SK-N-SH treated with all-trans-retinoic acid at 6 μM for 48 hours (cell line): ENCODE data around the gene SMARCC1.

Source experiments
- ATAC-seq: fragments of 200-7000 bp; cut with Tn5 transposase; 3 replicates; pipeline ENCODE4 v1.9.1; 2020; ENCODE audit warnings: mild to moderate bottlenecking, moderate library complexity
- ARNTL ChIP-seq: fragments of 450-650 bp; formaldehyde crosslinking; IDR thresholded peaks from 2 replicates; pipeline ENCODE4 v1.5.0; 2020; ENCODE audit warnings: low read depth, mild to moderate bottlenecking, moderate library complexity, borderline replicate concordance
- BACH2 ChIP-seq: fragments of 250-450 bp; sonication (Bioruptor Pico); IDR thresholded peaks from 2 replicates; pipeline ENCODE4 v1.9.0; 2021; ENCODE audit warnings: mild to moderate bottlenecking, borderline replicate concordance
- CSDC2 ChIP-seq: fragments of 250-450 bp; sonication (Bioruptor Pico); IDR thresholded peaks from 2 replicates; pipeline ENCODE4 v1.5.0; 2020; ENCODE audit warnings: mild to moderate bottlenecking, moderate library complexity
- CSRNP3 ChIP-seq: fragments of 250-450 bp; sonication (Bioruptor Pico); IDR thresholded peaks from 2 replicates; pipeline ENCODE4 v1.5.1; 2021; ENCODE audit warnings: mild to moderate bottlenecking, moderate library complexity
- ESRRG ChIP-seq: fragments of 250-450 bp; sonication (Bioruptor Pico); IDR thresholded peaks from 2 replicates; pipeline ENCODE4 v1.6.1; 2021; ENCODE audit warnings: mild to moderate bottlenecking
- GLIS3 ChIP-seq: fragments of 250-450 bp; sonication (Bioruptor Pico); IDR thresholded peaks from 2 replicates; pipeline ENCODE4 v1.5.0; 2020; ENCODE audit warnings: mild to moderate bottlenecking, moderate library complexity
- ISL1 ChIP-seq: fragments of 250-450 bp; sonication (Bioruptor Pico); IDR thresholded peaks from 2 replicates; pipeline ENCODE4 v2.1.2; 2022; ENCODE audit warnings: mild to moderate bottlenecking, moderate library complexity
- OSR1 ChIP-seq: fragments of 250-450 bp; sonication (Bioruptor Pico); IDR thresholded peaks from 2 replicates; pipeline ENCODE4 v1.8.0; 2022; ENCODE audit warnings: moderate library complexity, mild to moderate bottlenecking, inconsistent platforms
- PATZ1 ChIP-seq: fragments of 250-450 bp; sonication (Bioruptor Pico); IDR thresholded peaks from 2 replicates; pipeline ENCODE4 v1.8.0; 2020; ENCODE audit warnings: mild to moderate bottlenecking, moderate library complexity, borderline replicate concordance
- RARB ChIP-seq: fragments of 250-450 bp; sonication (Bioruptor Pico); IDR thresholded peaks from 2 replicates; pipeline ENCODE4 v1.8.0; 2021; ENCODE audit warnings: mild to moderate bottlenecking, moderate library complexity
- SNAI2 ChIP-seq: fragments of 250-450 bp; sonication (Bioruptor Pico); IDR thresholded peaks from 2 replicates; pipeline ENCODE4 v1.5.0; 2020; ENCODE audit warnings: mild to moderate bottlenecking, moderate library complexity
- TCF4 ChIP-seq: fragments of 250-450 bp; sonication (Bioruptor Pico); IDR thresholded peaks from 2 replicates; pipeline ENCODE4 v1.8.0; 2021; ENCODE audit warnings: mild to moderate bottlenecking, moderate library complexity, borderline replicate concordance
- TOX ChIP-seq: fragments of 250-450 bp; sonication (Bioruptor Pico); IDR thresholded peaks from 2 replicates; pipeline ENCODE4 v1.8.0; 2021; ENCODE audit warnings: mild to moderate bottlenecking, moderate library complexity, borderline replicate concordance
- TSHZ2 ChIP-seq: fragments of 250-450 bp; sonication (Bioruptor Pico); IDR thresholded peaks from 2 replicates; pipeline ENCODE4 v1.5.0; 2020; ENCODE audit warnings: mild to moderate bottlenecking, moderate library complexity
- ZC3H10 ChIP-seq: fragments of 250-450 bp; sonication (Bioruptor Pico); IDR thresholded peaks from 2 replicates; pipeline ENCODE4 v1.5.1; 2021; ENCODE audit warnings: mild to moderate bottlenecking, moderate library complexity
- ZFP3 ChIP-seq: fragments of 250-450 bp; sonication (Bioruptor Pico); IDR thresholded peaks from 2 replicates; pipeline ENCODE4 v1.5.0; 2020; ENCODE audit warnings: mild to moderate bottlenecking, moderate library complexity
- ZFP30 ChIP-seq: fragments of 450-650 bp; formaldehyde crosslinking; IDR thresholded peaks from 2 replicates; pipeline ENCODE4 v1.5.0; 2022; ENCODE audit warnings: mild to moderate bottlenecking, moderate library complexity
- ZNF565 ChIP-seq: fragments of 450-650 bp; formaldehyde crosslinking; conservative IDR thresholded peaks from 2 replicates; pipeline ENCODE4 v1.5.0; 2020; ENCODE audit warnings: low read depth, mild to moderate bottlenecking, moderate library complexity
- ZNF70 ChIP-seq: fragments of 450-650 bp; formaldehyde crosslinking; IDR thresholded peaks from 2 replicates; pipeline ENCODE4 v1.5.0; 2020; ENCODE audit warnings: mild to moderate bottlenecking, moderate library complexity
- ZNF8 ChIP-seq: fragments of 450-650 bp; formaldehyde crosslinking; IDR thresholded peaks from 2 replicates; pipeline ENCODE4 v1.5.0; 2020; ENCODE audit warnings: mild to moderate bottlenecking, moderate library complexity

SMARCC1 gene

GRCh38 chr3:47715928-47716327 is 65.8 kb downstream of the SMARCC1 start (continued):
- TF ChIP-seq ZNF70, result no peak

GRCh38 chr3:47714606-47715005 is 67.1 kb downstream of the SMARCC1 start:
- ATAC-seq, result no peak
- TF ChIP-seq ARNTL (no peak), GLIS3 (CRISPR knock-in tag) (no peak), TCF4 (no peak), OSR1 (CRISPR knock-in tag) (no peak), BACH2 (no peak), ZFP30 (CRISPR knock-in tag) (no peak), ZNF8 (CRISPR knock-in tag) (no peak), ESRRG (CRISPR knock-in tag) (no peak), ZNF70 (no peak), ISL1 (CRISPR knock-in tag) (no peak)
- TF ChIP-seq, all 23 proteins: peak for 0

GRCh38 chr3:47713655-47714054 is 68.0 kb downstream of the SMARCC1 start:
- no peak for ATAC-seq
- TF ChIP-seq CSRNP3 (CRISPR knock-in tag), result no peak
- no peak for TF ChIP-seq ZFP3 (CRISPR knock-in tag)

GRCh38 chr3:47712398-47712797 is 69.3 kb downstream of the SMARCC1 start:
- TF ChIP-seq ESRRG (CRISPR knock-in tag) (no peak), RARB (CRISPR knock-in tag) (no peak), ISL1 (CRISPR knock-in tag) (no peak), GLIS3 (CRISPR knock-in tag) (no peak), ZNF8 (CRISPR knock-in tag) (no peak), TSHZ2 (CRISPR knock-in tag) (no peak), ZNF70 (no peak)
- no peak for ATAC-seq

GRCh38 chr3:47711596-47711995 is 70.1 kb downstream of the SMARCC1 start:
- no peak for TF ChIP-seq ZNF8 (CRISPR knock-in tag)
- no peak for TF ChIP-seq ARNTL
- no peak for TF ChIP-seq CSRNP3 (CRISPR knock-in tag)
- TF ChIP-seq ZNF565 (CRISPR knock-in tag), result no peak
- TF ChIP-seq ZC3H10, result no peak
- TF ChIP-seq ZFP3 (CRISPR knock-in tag), result no peak
- no peak for TF ChIP-seq PATZ1 (CRISPR knock-in tag)
- no peak for TF ChIP-seq SNAI2 (CRISPR knock-in tag)
- no peak for TF ChIP-seq TCF4
- TF ChIP-seq CSDC2 (CRISPR knock-in tag), result no peak
- TF ChIP-seq RARB (CRISPR knock-in tag), result no peak
- no peak for TF ChIP-seq ZNF70
- no peak for TF ChIP-seq BACH2
- TF ChIP-seq TOX (CRISPR knock-in tag), result no peak
- no peak for TF ChIP-seq GLIS3 (CRISPR knock-in tag)
- TF ChIP-seq ESRRG (CRISPR knock-in tag), result no peak
- ATAC-seq, result no peak
